Heart left ventricle (tissue), 16 donors: Measurements from ENCODE around the gene GABBR2. TPM values are rescaled to one million over a fixed set of nuclear protein-coding genes. Genes with fewer than 3 reads are reported as not detected.

ENCODE experiments used
- ATAC-seq, 4 donors: fragments of 200-7000 bp; cut with Tn5 transposase; one replicate each; pipeline ENCODE4 v1.9.1; 2020 to 2022; ENCODE audit warnings: moderate library complexity in 4 of 4, mild to moderate bottlenecking in 3 of 4, moderate number of reproducible peaks in 1 of 4
- DNase-seq, 5 donors: peaks; one replicate each; pipeline ENCODE4 v3.0.0-alpha.2; 2020
- H3K27ac ChIP-seq, 12 donors: fragments of 200-600 bp; sonication (generic) in 4 of 12; one replicate each; pipeline versions ENCODE4 v1.5.0 to v1.8.0; 2016 to 2022; ENCODE audit warnings: mild to moderate bottlenecking in 2 of 12
- H3K27me3 ChIP-seq, 9 donors: fragments of 200-600 bp; sonication (generic) in 2 of 9; one replicate each; pipeline versions ENCODE4 v1.5.1 to v1.8.0; 2016 to 2022; ENCODE audit warnings: mild to moderate bottlenecking in 3 of 9
- H3K36me3 ChIP-seq, 9 donors: fragments of 200-600 bp; sonication (generic) in 2 of 9; one replicate each; pipeline versions ENCODE4 v1.5.0 to v1.8.0; 2018 to 2022; ENCODE audit warnings: mild to moderate bottlenecking in 2 of 9
- H3K4me1 ChIP-seq, 12 donors: fragments of 200-600 bp; sonication (generic) in 4 of 12; one replicate each; pipeline versions ENCODE4 v1.5.0 to v1.8.0; 2016 to 2022; ENCODE audit warnings: mild to moderate bottlenecking in 3 of 12
- H3K4me3 ChIP-seq, 12 donors: fragments of 200-600 bp; sonication (generic) in 4 of 12; one replicate each; pipeline versions ENCODE4 v1.5.0 to v1.8.0; 2017 to 2022; ENCODE audit warnings: mild to moderate bottlenecking in 9 of 12, moderate library complexity in 4 of 12
- H3K9me3 ChIP-seq, 12 donors: fragments of 200-600 bp; sonication (generic) in 4 of 12; one replicate each; pipeline versions ENCODE4 v1.5.0 to v1.8.0; 2016 to 2022; ENCODE audit warnings: mild to moderate bottlenecking in 1 of 12
- POLR2A ChIP-seq, 2 donors: fragments of 450-650 bp; IDR thresholded peaks; one replicate each; pipeline ENCODE4 v1.6.1; 2017; ENCODE audit warnings: antibody characterized with exemption in 2 of 2, mild to moderate bottlenecking in 2 of 2, moderate library complexity in 2 of 2
- WGBS, 4 donors: extraction: QIAGEN DNeasy Blood & Tissue Kit in 2 of 4; methylation state at CpG; one replicate each; pipeline versions ENCODE4 v1.1.5 to v1.1.7; 2013 to 2018; 5-methylcytosine and 5-hydroxymethylcytosine counted together
- intact Hi-C, 10 donors: fragments of 100-400 bp; cut with DNase I; formaldehyde crosslinking; loops; one replicate each; pipeline versions ENCODE4 v1.11.1 to v1.14.2; 2022
- polyA plus RNA-seq, 2 donors: library from polyadenylated mRNA; stranded (reverse); fragments of 200-250 nt; gene quantifications; one replicate each; pipeline ENCODE4 v1.2.3, GENCODE V29; 2013
- total RNA-seq, 9 donors: library from RNA; depleted of rRNA in 2 of 9; stranded (reverse); fragments of >200 nt in 2 of 9; fragmentation: NEBNext Ultra II Directional in 3 of 9; extraction: Animal tissue kit (Norgen Biotek cat#: 25700) in 3 of 9; gene quantifications; one replicate each; pipeline versions ENCODE4 v1.1.0 to v1.2.4, GENCODE V29; 2016 to 2023
- TF ChIP-seq, protein P1 (sequence below), 12 donors: fragments of 200-600 bp; sonication (generic) in 4 of 12; IDR thresholded peaks; one replicate each; pipeline versions ENCODE4 v1.5.0 to v1.8.0; 2018 to 2022; ENCODE audit warnings: antibody characterized with exemption in 12 of 12, mild to moderate bottlenecking in 5 of 12
- donor health status: ischemic (EF 13 %, LVEDD 7.1; RV severe dilation, severe dysfunction).
- donor health status: healthy with polysubstance abuse.
- donor health status: DM: no; HTN: yes; CAD: no.
- donor health status: DM: no; HTN: no; CAD: no.
- donor health status: ischemic (EF 25% LVEDD 6.9; RV normal size, moderate dysfunction).
- donor health status: ischemic (EF 25% LVEDD 5.7; RV mildly dilated, moderate dysfunction).
- donor health status: healthy.
- donor health status: DM: yes; HTN: yes; CAD: no.
- donor health status: ischemic (EF 35%, LVEDD 5.7; RV mildly dilated, moderate dysfunction).
- donor health status: nonischemic (EF 11% LVEDD 7.7; RV severe dilation, severe dysfunction).
- donor health status: DM: yes; HTN: yes; CAD: no.
- donor health status: PGD.
- donor health status: ischemic (EF 29% LVEDD 5.4; RV normal size, mild dysfunction).
- donor health status: nonischemic (EF 23%, LVEDD 6.1; RV moderate dilation, normal function).

Gene GABBR2
- total and polyA plus RNA-seq, 11 donors, result 0.11 to 3.4 (median 0.58) TPM

DNA sequence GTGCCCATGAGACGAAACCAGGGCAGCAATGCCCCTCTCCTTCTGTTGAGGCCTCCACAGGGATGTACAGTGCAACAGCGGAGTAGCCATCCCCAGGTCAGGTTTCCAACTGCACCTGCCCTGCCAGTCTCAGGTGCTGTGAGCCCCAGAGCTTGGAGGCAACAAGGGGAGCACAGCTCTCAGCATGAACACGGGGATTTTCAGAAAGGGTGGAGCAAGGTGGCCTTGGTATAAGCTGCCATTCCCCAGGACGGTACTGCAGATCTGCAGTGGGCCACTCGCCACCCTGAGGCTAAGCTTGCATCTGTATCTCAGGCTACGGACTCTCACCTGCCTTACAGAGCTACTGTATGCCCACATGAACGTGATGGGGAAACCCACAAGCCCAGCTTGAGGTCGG is 103.6 kb downstream of the GABBR2 start:
- Histone ChIP-seq H3K27me3 (no peaks in the 10 kb centered on the region), H3K4me1 (peaks cover 0 to 12% (median 6%) of the 10 kb centered on the region in 12 donors), H3K36me3 (no peaks in the 10 kb centered on the region), H3K27ac (no peak overlapping the region), H3K9me3 (no peaks in the 10 kb centered on the region), H3K4me3 (no peak overlapping the region)
- WGBS, 4 donors, result 81 to 92% (median 88%) methylated on average over 8 of the region's 8 CpGs
- intact Hi-C loops, result no loop called here
- peak in 1 of 4 donors; percentile 20 for ATAC-seq
- DNase-seq, result no peak
- TF ChIP-seq, protein P1, sequence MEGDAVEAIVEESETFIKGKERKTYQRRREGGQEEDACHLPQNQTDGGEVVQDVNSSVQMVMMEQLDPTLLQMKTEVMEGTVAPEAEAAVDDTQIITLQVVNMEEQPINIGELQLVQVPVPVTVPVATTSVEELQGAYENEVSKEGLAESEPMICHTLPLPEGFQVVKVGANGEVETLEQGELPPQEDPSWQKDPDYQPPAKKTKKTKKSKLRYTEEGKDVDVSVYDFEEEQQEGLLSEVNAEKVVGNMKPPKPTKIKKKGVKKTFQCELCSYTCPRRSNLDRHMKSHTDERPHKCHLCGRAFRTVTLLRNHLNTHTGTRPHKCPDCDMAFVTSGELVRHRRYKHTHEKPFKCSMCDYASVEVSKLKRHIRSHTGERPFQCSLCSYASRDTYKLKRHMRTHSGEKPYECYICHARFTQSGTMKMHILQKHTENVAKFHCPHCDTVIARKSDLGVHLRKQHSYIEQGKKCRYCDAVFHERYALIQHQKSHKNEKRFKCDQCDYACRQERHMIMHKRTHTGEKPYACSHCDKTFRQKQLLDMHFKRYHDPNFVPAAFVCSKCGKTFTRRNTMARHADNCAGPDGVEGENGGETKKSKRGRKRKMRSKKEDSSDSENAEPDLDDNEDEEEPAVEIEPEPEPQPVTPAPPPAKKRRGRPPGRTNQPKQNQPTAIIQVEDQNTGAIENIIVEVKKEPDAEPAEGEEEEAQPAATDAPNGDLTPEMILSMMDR (IDR thresholded peaks at IDR 0.05), result no peak
- no peak for TF ChIP-seq POLR2A (IDR thresholded peaks at IDR 0.05)

GRCh38 chr9:98603821-98604383 is 104.8 kb downstream of the GABBR2 start:
- H3K27ac ChIP-seq, result peak overlapping the region in 4 of 12 donors; percentile 18 to 54 (median 42)
- H3K9me3 ChIP-seq, result no peaks in the 10 kb centered on the region
- peaks cover 0 to 12% (median 6%) of the 10 kb centered on the region in 12 donors for H3K4me1 ChIP-seq
- no peak for TF ChIP-seq POLR2A (IDR thresholded peaks at IDR 0.05)
- TF ChIP-seq, protein P1 (IDR thresholded peaks at IDR 0.05), result no peak
- H3K36me3 ChIP-seq, result no peaks in the 10 kb centered on the region
- no peak for DNase-seq
- no peaks in the 10 kb centered on the region for H3K27me3 ChIP-seq
- intact Hi-C loops, result no loop called here
- 63 to 86% (median 71%) methylated on average over 13 of the region's 13 CpGs for WGBS, 4 donors
- no peak overlapping the region for H3K4me3 ChIP-seq
- peak; percentile 62 to 71 (median 66) for ATAC-seq

GRCh38 chr9:98602839-98603500 is 105.8 kb downstream of the GABBR2 start:
- Histone ChIP-seq H3K27ac (peak overlapping the region in 4 of 12 donors; percentile 18 to 54 (median 42)), H3K27me3 (no peaks in the 10 kb centered on the region), H3K9me3 (no peaks in the 10 kb centered on the region), H3K4me1 (peaks cover 0 to 12% (median 6%) of the 10 kb centered on the region in 12 donors), H3K4me3 (no peak overlapping the region), H3K36me3 (no peaks in the 10 kb centered on the region)
- ATAC-seq (no peak), DNase-seq (no peak)
- TF ChIP-seq, protein P1 (IDR thresholded peaks at IDR 0.05), result no peak
- TF ChIP-seq POLR2A (IDR thresholded peaks at IDR 0.05), result no peak
- WGBS, 4 donors, result 21 to 35% (median 28%) methylated on average over 5 of the region's 5 CpGs
- intact Hi-C loops, result no loop called here

GRCh38 chr9:98600631-98601030 is 108.1 kb downstream of the GABBR2 start:
- TF ChIP-seq, protein P1 (IDR thresholded peaks at IDR 0.05), result no peak
- no peak for TF ChIP-seq POLR2A (IDR thresholded peaks at IDR 0.05)
- no peak for ATAC-seq

More at GRCh38 chr9:98600631-98601030, 108.1 kb downstream of the GABBR2 start:
- intact Hi-C loops, result no loop called here
- no peaks in the 10 kb centered on the region for H3K9me3 ChIP-seq
- no peak overlapping the region for H3K4me3 ChIP-seq
- no peak overlapping the region for H3K27ac ChIP-seq
- H3K27me3 ChIP-seq, result no peaks in the 10 kb centered on the region
- peaks cover 0 to 12% (median 6%) of the 10 kb centered on the region in 12 donors for H3K4me1 ChIP-seq
- no peak for DNase-seq
- no peaks in the 10 kb centered on the region for H3K36me3 ChIP-seq
- 79 to 94% (median 87%) methylated on average over 12 of the region's 12 CpGs for WGBS, 4 donors
